NCI-H2196 (cell line): Measurements from ENCODE around the gene IFT43.
A peak's percentile ranks its signal among the peaks of the same experiment; 100 is the strongest.

Experiments
- DNase-seq: peaks from one replicate; lab custom pipeline; 2025; ENCODE audit not compliant: unreplicated experiment; lab: John Stamatoyannopoulos, UW

The IFT43 gene

DNA sequence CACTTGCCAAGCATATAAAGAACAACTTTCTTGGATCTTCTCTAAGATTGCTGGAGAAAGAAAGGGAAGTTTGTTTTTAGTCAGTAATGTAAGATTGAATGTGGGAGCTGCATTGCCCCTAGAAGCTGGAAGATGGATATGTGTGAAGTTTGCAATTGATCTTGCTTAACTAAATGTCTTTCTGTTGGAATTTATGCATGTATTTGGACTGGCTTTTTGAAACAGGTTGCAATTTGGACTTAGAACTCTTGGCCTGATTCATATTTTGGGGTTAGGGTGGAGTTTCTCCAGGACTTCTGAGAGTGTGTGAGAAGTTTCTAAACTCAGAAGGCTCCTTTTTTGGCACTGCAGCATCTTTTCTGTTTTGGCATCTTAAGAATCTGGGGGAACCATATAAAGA, 26.4 kb downstream of the IFT43 start:
- DNase-seq = no peak

DNA sequence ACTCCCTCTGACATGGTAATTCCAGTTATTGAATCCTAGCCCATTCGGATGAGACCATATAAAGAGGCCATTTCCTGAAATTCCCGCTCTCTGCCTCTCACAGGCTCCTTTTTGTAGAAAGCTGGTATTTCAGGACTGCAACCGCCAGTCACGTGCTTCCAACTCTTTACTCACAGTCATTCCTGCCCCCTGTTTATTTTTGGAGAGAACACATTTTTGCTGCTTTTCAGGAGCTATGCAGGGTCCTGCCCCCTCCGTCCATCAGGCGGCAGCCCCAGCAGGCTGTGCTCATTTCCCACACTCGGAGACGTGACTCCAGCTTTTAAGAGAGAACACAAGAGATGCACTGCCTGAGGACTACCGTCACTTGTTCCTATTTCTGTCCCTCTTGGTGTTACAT, 26.8 kb downstream of the IFT43 start:
- no peak for DNase-seq

DNA sequence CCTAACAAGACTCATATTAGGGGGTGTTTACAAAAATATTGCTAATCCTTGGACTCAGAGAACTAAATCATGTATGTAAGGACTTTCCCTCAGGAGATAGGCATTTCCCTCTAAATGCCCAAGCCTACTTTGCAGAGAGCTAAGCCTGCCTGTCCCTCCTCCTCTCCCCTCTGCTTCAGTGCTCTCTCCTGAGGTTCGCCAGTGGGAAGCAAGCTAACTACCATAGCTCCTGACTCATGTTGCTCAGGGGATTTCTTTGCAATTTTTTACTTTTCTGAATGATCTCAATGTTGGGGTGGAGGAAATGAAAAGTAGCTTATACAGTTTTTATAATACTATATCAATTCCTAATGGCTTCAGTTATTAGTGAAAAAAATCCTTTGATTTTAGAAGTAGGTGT, 29.6 kb downstream of the IFT43 start:
- DNase-seq = no peak

DNA sequence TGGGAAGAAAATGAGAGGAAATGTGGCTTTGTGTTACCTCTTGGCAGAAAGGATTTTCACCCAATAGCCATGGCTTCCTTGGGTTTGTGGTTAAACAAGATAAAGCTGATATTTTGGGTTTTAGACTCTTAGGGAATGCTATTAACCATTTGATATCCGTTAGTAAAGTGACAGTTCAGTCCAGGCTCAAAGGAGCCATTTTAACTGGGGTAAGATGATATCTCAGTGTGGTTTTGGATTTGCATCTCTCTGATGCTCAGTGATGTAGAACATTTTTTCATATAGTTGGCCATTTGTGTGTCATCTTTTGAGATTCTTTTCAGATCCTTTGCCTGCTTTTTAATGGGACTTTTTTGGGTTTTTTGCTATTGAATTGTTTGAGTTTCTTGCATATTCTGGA, 30.1 kb downstream of the IFT43 start:
- DNase-seq = no peak

DNA sequence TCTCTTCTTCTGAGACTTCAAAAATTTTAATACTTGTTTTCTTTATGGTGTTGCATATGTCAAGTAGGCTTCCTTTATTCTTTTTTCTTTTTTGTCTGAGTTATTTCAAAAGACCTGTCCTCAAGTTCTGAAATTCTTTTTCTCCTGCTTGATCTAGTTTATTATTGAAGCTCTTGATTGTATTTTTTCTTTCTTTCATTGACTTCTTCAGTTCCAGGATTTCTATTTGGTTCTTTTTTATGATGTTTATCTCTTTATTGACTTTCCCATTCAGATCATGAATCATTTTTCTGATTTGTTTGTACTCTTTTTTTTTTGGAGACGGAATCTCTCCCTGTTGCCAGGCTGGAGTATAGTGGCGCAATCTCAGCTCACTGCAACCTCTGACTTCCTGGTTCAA, 34.1 kb downstream of the IFT43 start:
- no peak for DNase-seq

DNA sequence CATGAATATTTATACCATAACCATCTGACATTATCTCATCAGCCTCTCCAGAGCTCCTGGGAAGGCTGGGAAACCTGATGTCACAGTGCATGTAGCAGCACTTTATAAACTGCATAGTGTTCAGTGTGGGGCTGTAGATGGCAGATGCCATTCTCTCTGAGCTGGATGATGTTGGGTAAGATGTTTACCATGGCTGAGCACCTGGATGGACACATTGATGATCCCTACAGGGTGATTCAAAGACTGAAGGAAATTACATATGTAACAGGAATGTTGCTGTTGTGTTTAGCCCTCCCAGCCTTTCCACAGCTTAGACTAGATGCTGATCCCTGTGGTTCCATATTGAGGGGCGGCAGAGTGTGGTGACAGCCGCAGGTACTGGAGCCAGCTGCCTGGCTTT, 37.4 kb downstream of the IFT43 start:
- DNase-seq = no peak

DNA sequence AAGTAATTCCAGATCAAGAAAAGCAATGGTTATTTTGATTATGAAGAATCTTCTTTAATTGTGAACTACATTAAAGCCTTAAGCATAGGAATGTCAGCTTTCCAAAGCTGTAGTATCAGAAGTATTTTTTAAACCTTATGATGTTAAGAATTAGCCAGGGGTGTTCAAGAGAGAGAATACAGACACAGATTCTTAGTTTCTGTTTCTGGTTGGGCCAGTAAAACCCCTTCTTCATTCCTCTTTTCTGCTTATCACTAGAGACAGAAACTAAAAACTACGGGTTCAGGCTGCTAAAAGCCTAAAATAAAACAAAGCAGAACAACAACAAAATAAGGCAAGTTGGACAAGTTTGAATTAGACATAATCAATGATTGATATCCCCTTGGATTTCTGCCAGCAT, 38.2 kb downstream of the IFT43 start:
- no peak for DNase-seq

DNA sequence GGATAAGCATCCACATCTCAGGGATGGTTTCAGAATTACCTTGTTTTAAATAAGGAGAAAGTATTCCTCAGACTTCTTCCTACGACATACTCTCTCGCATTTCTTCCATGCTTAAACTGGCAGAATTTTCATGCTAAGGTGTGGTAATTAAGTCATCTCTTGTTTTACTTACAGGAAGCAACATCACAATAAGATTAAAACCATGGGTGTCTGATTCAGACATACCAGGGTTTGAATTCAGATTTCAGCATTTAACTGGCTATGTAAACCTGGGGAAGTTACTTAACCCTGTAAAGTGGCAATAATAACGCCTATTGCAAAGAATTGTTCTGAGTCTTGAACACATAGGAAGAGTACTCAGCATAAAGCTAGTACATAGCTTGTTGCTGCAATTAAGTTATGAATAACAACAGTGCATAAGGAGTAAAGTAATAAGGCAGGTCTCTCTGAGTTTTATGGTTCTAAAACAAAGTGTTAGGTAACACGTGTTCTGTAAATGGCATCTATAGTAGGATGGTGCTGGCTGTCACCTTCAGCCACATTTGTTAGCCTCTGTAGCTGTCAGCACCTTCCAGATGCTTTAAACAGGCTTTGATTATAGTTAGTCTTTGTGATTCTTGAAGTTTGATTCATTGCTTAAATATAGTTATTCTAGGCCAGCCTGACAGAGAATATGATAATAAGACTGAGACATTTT, 38.8 kb downstream of the IFT43 start:
- no peak for DNase-seq

DNA sequence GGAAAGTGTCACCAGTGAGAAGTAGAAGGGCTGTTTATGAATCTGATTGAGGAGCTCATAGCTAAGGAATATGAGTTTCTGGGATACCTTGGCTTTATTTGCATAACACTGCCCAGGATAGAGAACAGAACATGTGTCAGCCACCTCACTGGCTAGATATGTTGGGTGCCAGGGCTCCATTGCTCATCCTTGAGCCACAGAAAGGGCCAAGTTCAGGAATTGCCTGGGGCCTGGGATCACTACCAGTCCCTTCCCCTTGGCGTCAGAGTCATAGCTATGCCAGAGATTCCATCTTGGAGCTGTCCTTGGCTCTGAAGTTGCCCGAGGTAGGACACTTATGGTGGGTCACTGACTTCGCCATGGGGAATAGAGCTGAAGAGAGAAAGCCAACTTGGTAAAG, 49.0 kb downstream of the IFT43 start:
- no peak for DNase-seq

DNA sequence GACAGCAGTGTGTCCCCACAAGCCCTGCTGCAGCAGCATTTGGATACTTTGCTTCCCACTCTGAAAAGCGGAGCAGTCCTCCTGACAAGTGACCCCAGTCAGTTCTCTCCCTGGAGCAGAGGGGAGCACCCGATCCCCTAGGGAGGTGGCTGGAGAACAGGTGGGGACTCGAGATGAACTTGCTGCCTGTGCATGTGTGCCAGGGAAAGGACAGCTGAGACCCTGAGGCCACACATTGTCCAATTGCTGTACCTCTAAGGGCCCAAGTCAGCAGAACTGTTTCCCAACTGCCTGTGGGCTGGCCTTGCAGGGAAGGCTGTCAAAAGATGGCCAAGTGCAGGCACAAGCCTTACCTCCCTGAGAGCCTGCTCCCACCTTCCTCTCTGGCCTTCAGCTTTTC, 55.1 kb downstream of the IFT43 start:
- DNase-seq = no peak

DNA sequence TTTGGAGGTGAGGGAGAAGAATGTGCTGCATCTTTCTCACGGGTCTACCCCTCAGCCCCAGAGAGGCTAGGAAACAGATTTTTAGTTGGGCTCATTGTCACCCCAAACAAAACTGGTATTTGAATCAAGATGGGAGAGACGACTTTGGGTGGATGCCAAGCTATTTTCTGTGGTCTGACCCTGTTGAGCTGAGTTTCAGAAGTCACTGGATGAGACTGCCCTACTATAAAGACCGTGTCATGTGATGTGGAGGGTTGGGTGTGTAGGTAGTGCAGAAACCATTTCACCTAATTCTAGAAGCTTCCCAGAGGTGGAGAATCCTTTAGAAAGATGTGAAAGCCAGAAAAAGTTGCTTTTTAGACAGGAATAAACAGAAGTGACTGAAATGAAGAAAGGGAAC, 60.2 kb downstream of the IFT43 start:
- DNase-seq = no peak

DNA sequence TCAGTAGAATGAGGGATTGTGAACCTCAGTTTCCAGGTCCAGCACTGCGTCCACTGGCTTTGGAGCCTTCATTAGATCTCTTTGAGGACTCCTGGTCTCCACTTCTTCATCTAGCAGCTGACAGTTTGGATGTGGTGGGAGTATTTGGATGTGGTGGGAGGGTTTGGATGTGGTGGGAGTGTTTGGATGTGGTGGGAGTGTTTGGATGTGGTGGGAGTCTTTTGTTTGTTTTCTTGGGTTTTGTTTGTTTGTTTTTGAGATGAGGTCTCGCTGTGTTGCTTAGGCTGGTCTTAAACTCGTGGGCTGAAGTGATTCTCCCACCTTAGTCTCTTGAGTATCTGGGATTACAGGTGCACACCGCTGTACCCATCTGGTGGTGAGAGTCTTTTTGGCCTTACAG, 64.7 kb downstream of the IFT43 start:
- DNase-seq = no peak

DNA sequence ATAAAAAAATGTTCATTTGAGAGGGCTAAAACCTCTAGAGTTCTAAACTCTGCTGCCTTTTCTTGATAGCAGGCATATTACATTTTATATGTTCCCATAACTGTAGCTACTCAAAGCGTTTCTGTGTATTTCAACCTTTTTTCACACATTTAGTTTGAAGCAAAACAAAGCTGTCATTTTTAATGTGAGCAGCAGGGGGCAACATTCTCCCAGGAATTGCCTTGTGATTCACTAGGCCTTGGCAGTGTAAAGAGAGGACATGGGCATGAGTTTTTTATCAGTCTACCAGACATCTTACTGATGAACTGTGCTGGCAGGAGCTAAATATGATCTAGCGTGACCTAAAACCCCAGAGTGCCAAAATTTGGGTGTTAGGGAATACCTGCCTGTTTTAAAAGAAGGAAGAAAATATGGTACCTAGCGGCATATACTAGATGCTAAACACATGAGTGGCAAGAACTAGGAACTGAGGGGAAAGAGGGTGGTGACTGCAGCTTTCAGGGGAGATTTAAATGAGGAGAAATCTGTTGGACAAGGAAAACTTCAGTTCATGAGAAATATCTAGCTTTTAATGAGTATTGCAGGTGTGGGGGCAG, 65.3 kb downstream of the IFT43 start:
- peak; percentile 48 for DNase-seq

DNA sequence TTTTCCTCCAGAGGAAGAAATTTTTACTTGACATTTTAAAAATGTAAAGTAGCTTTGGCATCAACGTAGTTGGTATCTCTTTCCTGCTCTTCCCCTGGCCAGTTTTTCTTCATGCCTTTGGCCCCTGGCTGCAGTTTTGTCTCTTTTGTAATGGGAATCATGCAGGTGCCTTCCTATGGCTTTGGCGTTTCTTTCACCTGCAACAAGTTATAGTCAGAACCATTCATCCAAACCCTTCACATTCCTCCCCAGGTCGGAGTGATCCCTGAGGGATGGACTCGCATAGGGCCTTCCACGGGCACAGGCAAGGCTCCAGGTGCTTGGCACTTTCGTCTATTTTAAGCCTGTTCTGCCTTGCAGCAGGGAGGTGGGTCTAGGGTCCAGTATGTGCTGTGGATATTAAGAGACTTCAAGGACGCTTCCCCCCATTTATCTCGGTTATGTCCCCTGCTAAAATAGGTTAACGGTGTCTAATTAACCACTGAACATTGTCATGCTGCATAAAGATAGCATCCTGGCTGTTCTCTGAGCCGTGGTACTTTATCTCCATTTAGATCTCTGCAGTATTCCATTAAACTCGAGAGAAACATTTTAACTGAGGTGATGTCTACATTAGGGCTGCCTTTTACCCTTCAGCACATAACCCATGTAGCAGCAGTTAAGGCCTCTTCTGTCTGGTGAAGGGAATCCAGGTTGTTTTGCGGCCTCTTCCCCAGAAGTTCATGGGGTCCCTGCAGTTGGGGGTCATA, 66.3 kb downstream of the IFT43 start:
- DNase-seq = no peak

DNA sequence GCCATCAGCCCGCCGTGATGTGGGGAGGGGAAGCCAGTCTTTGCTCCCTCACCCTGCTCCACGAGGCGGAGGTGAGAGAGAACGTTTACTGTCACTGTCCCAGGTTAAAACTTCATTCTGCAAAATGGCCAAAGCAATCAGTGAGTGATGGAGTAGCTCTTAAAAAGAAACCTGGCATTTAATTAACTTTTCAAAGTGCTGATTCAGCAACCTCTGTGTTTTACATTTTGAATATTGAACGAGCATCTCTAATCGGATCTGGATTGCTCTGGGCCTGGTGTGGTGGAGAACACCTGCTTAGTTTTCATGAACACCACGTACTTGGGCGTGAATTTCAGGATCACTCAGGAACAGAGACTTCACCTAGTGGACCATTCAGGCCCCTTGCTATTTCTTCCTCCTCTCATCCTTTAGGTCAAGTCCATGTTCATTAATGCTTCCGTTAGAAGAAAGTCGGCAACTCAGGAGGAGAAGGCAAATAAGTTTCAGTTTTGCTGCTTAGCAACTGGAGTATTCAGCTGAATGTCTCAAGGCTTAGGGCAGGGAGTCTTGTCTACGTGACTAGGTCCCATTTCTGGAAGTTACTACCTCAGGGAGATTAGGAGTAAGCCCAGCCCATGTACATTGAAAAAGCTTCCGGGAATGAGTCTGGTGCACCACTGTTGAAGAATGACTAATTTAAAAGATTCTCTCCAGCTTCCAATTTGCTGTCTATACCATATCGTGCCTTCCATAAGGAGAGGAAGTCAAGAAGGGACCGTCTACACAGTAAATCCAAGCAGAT, 68.2 kb downstream of the IFT43 start:
- DNase-seq = no peak

DNA sequence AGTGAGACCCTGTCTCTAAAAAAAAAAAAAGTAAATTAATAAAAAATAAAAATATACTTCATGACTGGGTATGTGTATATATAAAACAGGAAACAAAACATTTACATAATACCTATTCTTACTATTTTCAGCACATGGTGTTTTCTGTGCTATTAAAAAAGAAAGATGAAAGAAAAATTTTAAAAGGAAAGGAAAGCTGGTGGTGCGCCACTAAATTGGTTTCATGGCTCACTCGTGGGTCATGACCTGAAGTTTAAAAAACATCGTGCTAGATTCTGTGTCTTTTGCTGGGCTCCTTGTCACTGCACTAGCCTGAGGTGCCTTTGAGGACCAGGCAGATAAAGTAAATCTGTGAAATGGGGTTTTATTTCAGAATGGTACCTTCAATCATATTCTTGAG, 69.8 kb downstream of the IFT43 start:
- no peak for DNase-seq

DNA sequence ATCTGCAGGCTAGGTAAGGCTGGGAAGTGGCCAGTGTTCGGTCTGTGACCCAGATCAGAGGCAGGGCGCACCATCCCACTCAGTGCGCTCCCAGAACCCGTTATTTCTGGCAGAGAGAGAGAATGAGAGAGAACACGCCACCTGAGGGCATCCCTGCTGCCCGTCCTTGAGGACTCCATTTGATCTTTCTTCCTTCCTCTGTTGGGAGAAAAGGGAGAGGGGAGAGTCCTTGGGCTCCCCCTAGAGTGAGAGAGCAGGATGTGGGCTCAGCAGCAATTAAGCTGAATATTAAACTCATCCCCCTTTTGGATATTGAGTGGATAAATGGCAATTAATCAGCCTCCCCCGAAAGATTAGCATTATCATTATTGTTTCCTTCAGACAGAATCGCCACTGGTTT, 70.6 kb downstream of the IFT43 start:
- no peak for DNase-seq

DNA sequence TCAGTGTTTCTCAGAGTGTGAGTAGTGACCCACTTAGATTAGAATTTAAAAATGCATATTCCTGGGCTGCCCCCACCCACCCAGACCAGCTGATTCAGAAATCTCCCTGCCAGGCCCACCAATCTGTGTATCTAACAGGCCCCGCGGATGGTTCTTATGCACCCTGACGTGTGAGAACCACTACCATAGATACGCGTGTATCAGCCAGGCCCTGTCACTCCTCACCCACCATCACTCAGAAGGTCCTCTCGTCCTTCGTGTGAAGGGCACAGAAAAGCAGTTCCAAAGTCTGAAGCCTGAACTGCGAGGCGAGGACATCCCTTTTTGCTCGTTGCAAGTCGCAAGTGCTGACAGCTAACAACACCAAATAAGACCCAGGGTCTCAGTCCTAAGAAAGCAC, 72.4 kb downstream of the IFT43 start:
- no peak for DNase-seq

DNA sequence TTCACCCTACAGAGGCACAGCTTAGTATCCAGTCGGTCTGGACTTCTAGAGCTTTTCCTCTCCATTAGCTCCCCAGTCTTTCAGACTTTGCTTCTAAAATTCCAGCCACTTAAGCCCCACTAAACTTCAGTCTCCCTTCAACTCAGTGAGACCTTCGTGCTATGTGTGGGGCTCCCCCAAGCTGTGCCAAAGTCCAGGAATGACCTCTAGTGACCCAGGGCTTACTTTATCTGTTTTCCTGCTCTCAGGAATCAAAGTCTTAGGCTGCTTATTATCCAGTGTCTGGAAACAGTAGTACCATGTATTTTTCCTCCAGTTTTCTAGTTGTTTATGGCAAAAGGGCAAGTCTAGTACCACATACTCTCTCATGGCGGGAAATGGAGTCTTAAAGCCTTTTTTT, 77.8 kb downstream of the IFT43 start:
- DNase-seq = no peak

DNA sequence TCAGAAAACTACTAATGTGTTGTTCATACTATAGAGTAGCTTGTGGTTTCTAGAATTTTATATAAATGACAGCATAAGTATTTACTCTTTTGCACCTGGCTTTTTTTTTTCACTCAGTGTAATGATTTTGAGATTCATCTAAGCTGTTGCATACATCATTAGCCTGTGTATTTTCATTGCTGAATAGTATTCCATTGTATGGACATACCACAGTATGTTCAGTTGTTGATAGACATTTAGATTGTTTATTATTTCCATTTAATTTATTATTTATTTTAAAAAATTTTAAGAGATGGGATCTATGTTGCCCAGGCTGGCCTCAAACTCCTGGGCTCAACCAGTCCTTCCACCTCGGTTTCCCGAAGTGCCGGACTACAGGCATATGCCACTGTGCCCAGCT, 80.0 kb downstream of the IFT43 start:
- DNase-seq = no peak

DNA sequence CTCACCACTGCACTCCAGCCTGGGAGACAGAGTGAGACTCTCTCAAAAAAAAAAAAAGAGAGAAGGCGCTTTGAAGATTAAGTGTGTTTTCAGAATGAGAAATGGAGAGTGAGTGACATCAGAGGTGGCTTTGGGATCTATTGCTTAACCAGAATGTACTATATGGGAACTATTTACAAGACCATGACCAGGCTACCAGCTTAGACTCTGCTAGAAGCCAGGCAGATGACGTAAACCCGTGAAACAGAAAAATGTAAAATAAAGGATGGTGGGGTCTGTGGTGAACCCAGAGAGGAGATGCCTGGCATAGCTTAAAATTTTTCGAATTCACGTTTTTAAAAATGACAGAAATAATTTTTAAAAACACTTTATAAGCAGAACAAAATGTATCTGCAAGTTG, 82.0 kb downstream of the IFT43 start:
- DNase-seq = no peak

DNA sequence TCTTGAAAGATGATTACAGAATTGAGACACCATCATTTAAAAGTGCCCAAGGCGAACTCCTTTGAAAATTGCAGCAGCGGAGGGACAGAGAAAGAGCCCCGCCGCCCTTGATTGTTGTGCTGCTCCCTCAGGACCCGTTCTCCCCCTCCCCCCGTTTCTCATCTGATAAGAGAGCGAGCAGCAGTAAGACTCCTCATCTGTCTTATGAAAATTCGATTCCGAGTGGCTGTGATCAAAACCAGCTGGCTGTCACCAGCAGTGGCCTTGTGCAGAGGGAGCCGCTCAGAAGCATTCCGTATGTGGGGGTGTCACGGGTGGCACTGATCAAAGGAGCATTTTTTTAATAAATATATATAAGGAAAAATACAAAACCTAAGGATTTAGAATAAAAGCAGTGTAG, 88.2 kb downstream of the IFT43 start:
- DNase-seq = no peak
